ENCODE measurements around the gene RGS7. TPM values are rescaled to one million over a fixed set of nuclear protein-coding genes. Genes with fewer than 3 reads are reported as not detected.
"Not testable (repeated sequence)": the region's sequence is repeated elsewhere in the genome, so short reads cannot be mapped to it uniquely, and the experiment has no call there.

RGS7 gene
- total RNA-seq, 4 donors from 2014 or later = 1.9 TPM; not detected in 3

DNA sequence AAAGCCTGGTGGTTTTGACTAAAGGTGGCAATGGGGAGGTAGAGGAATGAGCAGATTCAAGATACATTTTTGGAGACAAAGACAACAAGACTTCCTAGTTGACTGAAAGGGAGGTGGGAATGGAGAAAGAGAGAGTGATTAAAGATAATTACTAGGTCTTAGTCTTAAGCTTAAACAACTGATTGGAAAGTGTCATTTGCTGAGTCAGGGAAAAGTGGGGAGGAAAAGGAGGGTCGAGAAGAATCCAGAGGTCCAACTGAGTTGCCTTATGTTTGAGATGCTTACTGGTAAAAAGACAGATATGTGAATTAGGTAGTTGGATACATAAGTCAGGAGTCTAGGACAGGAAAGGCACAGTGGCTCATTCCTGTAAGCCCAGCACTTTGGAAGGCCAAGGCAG, 179.3 kb downstream of the RGS7 start:
- no peak for DNase-seq
- H3K4me1 ChIP-seq = no peaks in the 10 kb centered on the region
- no peaks in the 10 kb centered on the region for H3K27me3 ChIP-seq
- no peaks in the 10 kb centered on the region for H3K9me3 ChIP-seq
- TF ChIP-seq, protein P1, sequence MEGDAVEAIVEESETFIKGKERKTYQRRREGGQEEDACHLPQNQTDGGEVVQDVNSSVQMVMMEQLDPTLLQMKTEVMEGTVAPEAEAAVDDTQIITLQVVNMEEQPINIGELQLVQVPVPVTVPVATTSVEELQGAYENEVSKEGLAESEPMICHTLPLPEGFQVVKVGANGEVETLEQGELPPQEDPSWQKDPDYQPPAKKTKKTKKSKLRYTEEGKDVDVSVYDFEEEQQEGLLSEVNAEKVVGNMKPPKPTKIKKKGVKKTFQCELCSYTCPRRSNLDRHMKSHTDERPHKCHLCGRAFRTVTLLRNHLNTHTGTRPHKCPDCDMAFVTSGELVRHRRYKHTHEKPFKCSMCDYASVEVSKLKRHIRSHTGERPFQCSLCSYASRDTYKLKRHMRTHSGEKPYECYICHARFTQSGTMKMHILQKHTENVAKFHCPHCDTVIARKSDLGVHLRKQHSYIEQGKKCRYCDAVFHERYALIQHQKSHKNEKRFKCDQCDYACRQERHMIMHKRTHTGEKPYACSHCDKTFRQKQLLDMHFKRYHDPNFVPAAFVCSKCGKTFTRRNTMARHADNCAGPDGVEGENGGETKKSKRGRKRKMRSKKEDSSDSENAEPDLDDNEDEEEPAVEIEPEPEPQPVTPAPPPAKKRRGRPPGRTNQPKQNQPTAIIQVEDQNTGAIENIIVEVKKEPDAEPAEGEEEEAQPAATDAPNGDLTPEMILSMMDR (IDR thresholded peaks at IDR 0.05) = no peak
- TF ChIP-seq POLR2A (IDR thresholded peaks at IDR 0.05) = no peak
- no peak overlapping the region for H3K4me3 ChIP-seq
- no peak overlapping the region for H3K27ac ChIP-seq
- H3K36me3 ChIP-seq = no peaks in the 10 kb centered on the region

DNA sequence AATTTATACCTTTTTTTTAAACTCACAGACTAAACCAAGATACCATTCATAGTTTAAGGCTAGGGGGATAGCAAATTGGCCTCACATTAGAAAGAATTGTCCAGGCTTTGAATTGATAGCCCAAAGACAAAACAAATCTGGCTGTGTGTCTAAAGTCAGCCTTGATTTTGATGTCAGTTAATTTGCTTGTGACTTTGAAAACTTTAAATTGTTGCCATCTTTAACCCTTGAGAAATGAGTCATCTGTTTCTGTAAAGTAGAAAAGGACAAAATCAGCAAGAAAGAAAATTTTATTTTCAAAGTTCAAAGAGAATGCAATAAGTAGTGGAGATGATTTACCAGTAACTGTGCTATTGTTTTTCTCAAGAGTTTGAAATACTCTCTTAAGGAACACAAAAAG, 184.5 kb downstream of the RGS7 start:
- H3K27ac ChIP-seq = no peak overlapping the region
- no peaks in the 10 kb centered on the region for H3K9me3 ChIP-seq
- H3K27me3 ChIP-seq = no peaks in the 10 kb centered on the region
- DNase-seq = no peak
- H3K4me3 ChIP-seq = no peak overlapping the region
- TF ChIP-seq, protein P1 (IDR thresholded peaks at IDR 0.05) = no peak
- TF ChIP-seq POLR2A (IDR thresholded peaks at IDR 0.05) = no peak
- no peaks in the 10 kb centered on the region for H3K4me1 ChIP-seq
- H3K36me3 ChIP-seq = no peaks in the 10 kb centered on the region

DNA sequence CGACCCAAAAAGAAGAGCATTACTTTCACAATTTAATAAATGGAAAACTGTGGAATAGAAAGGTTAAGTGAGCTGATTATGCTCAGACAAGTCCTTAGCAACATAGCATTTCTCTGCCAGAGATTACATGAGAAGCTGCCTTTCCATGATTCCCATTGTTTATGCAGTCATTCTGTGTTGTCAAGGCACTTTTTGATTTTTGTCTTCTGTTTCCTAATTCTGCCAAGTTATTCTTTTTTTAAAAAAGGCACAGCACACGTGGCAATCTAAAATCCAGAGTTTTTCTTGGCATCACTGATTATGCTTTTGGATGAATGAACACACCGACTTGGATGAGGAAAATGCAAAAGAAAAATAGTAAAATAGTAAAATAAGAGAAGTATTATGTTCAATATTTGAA, 185.0 kb downstream of the RGS7 start:
- no peak for TF ChIP-seq POLR2A (IDR thresholded peaks at IDR 0.05)
- TF ChIP-seq, protein P1 (IDR thresholded peaks at IDR 0.05) = no peak
- H3K36me3 ChIP-seq = no peaks in the 10 kb centered on the region
- DNase-seq = no peak
- H3K9me3 ChIP-seq = no peaks in the 10 kb centered on the region
- no peaks in the 10 kb centered on the region for H3K27me3 ChIP-seq
- H3K27ac ChIP-seq = no peak overlapping the region
- H3K4me1 ChIP-seq = no peaks in the 10 kb centered on the region
- no peak overlapping the region for H3K4me3 ChIP-seq

DNA sequence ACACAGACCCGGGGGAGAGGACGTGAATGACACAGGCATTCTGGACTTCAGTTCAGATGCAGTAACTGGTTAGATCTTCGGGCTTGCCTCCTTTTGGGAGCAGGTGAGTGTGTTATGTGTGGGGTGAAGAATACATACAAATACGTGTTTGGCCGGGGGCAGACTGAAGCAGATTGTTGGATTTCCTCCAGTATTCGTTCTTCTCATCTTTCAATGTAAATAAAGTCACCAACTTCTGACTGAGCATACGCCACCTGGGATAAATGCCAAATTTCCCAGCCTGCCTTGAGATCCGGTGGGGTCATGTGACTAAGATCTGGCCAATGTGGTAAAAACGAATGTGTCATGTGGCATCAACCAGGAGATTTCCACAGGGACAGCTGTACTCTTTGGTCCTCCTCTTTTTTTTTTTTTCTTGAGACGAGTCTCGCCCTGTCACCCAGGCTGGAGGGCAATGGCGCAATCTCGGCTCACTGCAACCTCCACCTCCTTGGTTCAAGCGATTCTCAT, 189.8 kb downstream of the RGS7 start:
- TF ChIP-seq, protein P1 (IDR thresholded peaks at IDR 0.05) = no peak
- TF ChIP-seq POLR2A (IDR thresholded peaks at IDR 0.05) = no peak
- no peaks in the 10 kb centered on the region for H3K36me3 ChIP-seq
- DNase-seq = no peak
- no peaks in the 10 kb centered on the region for H3K4me1 ChIP-seq
- H3K27ac ChIP-seq = no peak overlapping the region
- no peaks in the 10 kb centered on the region for H3K9me3 ChIP-seq
- no peak overlapping the region for H3K4me3 ChIP-seq
- no peaks in the 10 kb centered on the region for H3K27me3 ChIP-seq

DNA sequence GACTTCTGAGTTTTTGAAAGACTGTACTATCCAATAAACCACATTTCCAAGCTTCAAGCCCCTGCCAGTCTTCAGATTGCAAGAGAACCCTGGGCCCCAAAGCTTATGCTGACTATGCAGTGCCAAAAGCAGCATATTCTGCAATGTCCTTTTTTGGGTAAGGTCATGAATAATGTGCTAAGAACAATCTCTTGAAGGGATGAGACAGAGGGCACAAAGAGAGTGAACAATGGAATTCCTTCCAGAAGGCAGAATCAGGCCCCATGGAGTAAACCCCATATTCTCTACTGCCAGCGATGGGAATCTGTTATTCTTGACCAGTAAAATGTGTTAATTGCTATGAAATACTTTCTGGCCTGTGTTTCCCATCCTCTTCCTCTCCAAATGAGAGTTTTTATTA, 190.4 kb downstream of the RGS7 start:
- Histone ChIP-seq H3K4me3 (no peak overlapping the region), H3K36me3 (no peaks in the 10 kb centered on the region), H3K9me3 (no peaks in the 10 kb centered on the region), H3K27ac (no peak overlapping the region), H3K4me1 (no peaks in the 10 kb centered on the region), H3K27me3 (no peaks in the 10 kb centered on the region)
- TF ChIP-seq, protein P1 (IDR thresholded peaks at IDR 0.05) = no peak
- no peak for TF ChIP-seq POLR2A (IDR thresholded peaks at IDR 0.05)
- no peak for DNase-seq

DNA sequence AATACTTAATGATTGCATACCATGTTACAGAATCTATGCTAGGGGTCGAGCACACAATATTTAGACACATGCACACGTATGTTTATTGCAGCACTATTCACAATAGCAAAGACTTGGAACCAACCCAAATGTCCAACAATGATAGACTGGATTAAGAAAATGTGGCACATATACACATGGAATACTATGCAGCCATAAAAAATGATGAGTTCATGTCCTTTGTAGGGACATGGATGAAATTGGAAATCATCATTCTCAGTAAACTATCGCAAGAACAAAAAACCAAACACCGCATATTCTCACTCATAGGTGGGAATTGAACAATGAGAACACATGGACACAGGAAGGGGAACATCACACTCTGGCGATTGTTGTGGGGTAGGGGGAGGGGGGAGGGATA, 191.7 kb downstream of the RGS7 start:
- not testable (repeated sequence) for H3K27me3 ChIP-seq, H3K4me3 ChIP-seq, H3K9me3 ChIP-seq, H3K36me3 ChIP-seq, DNase-seq, H3K4me1 ChIP-seq, H3K27ac ChIP-seq

Measured in Peyer's patch (tissue), 4 donors.